HL-60 (cell line): ENCODE results near the gene RAPGEF4.

Experiments
- SPI1 ChIP-seq: IDR thresholded peaks from 2 replicates; pipeline ENCODE4 v1.6.1; 2012; ENCODE audit warnings: low read depth, mild to moderate bottlenecking, borderline replicate concordance
- TF ChIP-seq, protein P1 (sequence below): IDR thresholded peaks from one replicate; pipeline ENCODE4 v1.5.1; 2011; ENCODE audit warnings: low read length, control low read depth, inconsistent platforms; ENCODE audit not compliant: insufficient read depth
- TF ChIP-seq, protein P2 (sequence below): IDR thresholded peaks from 2 replicates; pipeline ENCODE4 v1.6.1; 2012; ENCODE audit warnings: low read depth; ENCODE audit not compliant: insufficient replicate concordance

DNA sequence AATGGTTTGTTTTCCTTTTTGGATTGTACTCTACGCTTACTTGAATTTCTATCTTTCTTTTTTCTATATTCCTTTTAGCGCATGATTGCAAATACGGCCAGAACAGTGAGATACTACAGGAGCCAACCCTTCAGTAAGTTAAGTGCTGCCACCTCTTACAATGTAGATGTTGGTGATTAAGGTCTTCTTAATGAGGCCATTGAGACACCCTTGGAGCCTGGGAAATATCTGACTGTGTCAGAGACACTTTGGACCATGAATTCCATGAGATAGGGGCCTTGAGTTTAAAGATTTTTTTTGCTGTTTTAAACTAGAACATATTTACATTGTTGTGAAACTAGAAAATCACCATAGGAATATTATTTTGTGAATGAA, 312.9 kb downstream of the RAPGEF4 start:
- TF ChIP-seq, protein P1, sequence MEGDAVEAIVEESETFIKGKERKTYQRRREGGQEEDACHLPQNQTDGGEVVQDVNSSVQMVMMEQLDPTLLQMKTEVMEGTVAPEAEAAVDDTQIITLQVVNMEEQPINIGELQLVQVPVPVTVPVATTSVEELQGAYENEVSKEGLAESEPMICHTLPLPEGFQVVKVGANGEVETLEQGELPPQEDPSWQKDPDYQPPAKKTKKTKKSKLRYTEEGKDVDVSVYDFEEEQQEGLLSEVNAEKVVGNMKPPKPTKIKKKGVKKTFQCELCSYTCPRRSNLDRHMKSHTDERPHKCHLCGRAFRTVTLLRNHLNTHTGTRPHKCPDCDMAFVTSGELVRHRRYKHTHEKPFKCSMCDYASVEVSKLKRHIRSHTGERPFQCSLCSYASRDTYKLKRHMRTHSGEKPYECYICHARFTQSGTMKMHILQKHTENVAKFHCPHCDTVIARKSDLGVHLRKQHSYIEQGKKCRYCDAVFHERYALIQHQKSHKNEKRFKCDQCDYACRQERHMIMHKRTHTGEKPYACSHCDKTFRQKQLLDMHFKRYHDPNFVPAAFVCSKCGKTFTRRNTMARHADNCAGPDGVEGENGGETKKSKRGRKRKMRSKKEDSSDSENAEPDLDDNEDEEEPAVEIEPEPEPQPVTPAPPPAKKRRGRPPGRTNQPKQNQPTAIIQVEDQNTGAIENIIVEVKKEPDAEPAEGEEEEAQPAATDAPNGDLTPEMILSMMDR, result no peak
- TF ChIP-seq, protein P2, sequence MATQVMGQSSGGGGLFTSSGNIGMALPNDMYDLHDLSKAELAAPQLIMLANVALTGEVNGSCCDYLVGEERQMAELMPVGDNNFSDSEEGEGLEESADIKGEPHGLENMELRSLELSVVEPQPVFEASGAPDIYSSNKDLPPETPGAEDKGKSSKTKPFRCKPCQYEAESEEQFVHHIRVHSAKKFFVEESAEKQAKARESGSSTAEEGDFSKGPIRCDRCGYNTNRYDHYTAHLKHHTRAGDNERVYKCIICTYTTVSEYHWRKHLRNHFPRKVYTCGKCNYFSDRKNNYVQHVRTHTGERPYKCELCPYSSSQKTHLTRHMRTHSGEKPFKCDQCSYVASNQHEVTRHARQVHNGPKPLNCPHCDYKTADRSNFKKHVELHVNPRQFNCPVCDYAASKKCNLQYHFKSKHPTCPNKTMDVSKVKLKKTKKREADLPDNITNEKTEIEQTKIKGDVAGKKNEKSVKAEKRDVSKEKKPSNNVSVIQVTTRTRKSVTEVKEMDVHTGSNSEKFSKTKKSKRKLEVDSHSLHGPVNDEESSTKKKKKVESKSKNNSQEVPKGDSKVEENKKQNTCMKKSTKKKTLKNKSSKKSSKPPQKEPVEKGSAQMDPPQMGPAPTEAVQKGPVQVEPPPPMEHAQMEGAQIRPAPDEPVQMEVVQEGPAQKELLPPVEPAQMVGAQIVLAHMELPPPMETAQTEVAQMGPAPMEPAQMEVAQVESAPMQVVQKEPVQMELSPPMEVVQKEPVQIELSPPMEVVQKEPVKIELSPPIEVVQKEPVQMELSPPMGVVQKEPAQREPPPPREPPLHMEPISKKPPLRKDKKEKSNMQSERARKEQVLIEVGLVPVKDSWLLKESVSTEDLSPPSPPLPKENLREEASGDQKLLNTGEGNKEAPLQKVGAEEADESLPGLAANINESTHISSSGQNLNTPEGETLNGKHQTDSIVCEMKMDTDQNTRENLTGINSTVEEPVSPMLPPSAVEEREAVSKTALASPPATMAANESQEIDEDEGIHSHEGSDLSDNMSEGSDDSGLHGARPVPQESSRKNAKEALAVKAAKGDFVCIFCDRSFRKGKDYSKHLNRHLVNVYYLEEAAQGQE, result no peak
- no peak for TF ChIP-seq SPI1
